Dedifferentiated amniotic fluid mesenchymal stem cell (primary cell): ENCODE results near the gene HSD17B8.

Experiments used
- DNase-seq: peaks from one replicate; pipeline ENCODE4 v3.0.0-alpha.2; 2016; ENCODE audit errors: extremely low spot score

HSD17B8 gene

DNA sequence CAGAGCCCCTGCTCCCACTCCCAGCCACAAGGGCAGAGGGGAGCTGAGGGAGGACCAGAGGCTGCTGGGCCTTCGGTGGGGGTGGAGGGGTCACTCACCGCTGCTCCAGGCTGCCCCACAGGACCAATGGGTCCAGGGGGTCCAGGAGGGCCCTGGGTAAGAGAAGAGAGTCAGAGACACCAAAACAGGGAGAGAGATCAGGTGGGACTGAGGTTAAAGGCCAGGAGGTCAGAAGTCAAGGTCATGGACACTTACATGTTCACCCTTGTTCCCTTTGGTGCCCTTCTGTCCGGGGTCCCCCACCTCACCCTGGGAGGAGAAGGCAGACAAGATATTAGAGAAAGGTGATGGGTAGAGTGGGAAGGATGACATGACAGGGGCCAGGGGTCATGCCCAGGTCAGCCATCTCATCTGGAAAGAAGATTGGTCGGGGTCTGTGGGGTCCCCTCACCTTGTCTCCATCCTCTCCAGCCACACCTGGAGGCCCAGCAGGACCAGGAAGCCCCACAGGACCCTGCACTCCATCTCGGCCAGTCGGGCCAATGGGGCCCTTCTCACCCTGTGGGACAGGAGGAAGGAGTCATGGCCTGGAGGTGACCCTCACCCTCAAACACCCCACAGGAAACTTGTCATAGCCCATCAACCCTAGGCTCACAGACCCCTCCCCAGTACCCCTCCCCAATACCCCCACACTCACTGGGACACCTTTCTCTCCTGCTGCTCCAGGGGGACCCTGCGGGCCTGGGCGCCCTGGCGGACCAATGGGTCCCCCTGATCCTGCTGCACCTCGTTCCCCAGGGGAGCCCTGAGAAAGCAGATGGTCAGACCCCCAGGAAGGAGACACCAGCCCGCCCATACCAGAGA, 33.2 kb upstream of the HSD17B8 start:
- no peak for DNase-seq

- DNase-seq: no peak
These were observed 32.4 kb upstream of the HSD17B8 start for GRCh38 chr6:33171880-33172687.

GRCh38 chr6:33172688-33173534, 31.5 kb upstream of the HSD17B8 start:
- peak; percentile 22 for DNase-seq

- no peak for DNase-seq
These were observed 30.8 kb upstream of the HSD17B8 start for GRCh38 chr6:33173535-33174180.

GRCh38 chr6:33174784-33175183, 29.7 kb upstream of the HSD17B8 start:
- DNase-seq: no peak

DNA sequence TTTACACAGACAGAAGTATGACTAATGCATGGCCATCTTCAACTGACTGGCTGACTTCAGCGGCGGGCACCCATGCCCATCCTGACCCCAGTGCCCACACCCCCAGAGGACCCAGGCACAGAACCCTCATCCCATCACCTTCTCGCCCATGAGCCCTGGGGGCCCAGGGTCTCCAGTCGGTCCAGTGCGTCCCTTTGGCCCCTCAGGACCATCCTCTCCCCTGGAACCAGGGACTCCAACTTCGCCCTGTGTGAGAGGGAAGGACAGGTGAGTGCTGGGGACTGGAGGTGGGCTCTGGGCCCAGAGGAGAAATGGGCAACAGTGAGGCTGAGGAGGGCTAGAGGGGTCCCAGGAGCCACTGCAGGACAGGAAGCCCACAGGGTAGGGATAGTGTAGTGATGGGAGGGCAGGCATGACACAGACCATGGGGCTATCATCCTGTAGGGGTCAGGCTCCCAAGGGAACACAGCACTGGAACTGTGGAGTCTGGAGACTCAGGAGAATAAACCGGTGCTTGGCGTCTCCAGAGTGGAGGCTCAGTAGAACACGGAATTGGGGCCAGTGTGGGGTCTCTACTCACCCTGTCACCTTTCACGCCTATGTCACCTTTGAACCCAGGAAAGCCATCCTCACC, 28.9 kb upstream of the HSD17B8 start:
- no peak for DNase-seq

DNA sequence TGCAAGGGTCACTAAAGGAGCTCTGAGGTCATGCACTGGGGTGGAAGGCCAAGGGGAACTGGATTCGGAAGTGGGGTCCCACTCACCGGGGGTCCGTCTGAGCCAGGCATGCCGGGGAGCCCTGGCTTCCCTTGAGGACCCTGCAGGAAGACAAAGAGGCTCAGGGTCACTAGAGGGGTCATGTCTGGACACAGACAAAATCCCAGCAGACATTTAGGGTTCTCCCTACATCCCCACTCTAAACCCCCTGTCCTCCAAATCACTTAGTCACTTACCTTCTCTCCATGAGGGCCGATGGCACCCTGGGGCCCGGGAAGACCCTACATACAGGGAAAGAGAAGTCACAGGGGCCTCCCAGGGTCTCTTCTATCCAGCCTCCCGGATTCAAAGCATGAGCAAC, 27.5 kb upstream of the HSD17B8 start:
- no peak for DNase-seq

- peak; percentile 68 for DNase-seq
These were observed 26.7 kb upstream of the HSD17B8 start for GRCh38 chr6:33177552-33178446.

GRCh38 chr6:33178755-33179475, 25.5 kb upstream of the HSD17B8 start:
- no peak for DNase-seq

DNA sequence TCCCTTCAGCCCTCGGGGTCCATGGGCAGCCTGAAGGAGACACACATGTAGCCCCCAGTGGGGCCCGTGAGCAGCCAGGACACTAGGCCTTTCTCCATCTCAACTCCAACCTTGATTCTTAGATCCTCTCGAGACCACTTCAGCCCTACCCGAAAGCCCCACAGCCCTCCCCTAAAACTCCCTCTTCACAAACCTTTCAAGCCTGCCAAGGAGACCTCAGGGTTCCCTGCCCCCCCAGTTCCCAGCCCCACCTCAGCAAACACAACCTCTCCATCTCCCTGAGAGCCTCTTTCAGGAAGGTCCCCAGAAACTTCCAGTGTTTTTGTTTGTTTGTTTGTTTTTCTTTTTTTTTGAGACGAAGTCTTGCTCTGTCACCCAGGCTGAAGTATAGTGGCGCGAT, 23.3 kb upstream of the HSD17B8 start:
- no peak for DNase-seq

DNA sequence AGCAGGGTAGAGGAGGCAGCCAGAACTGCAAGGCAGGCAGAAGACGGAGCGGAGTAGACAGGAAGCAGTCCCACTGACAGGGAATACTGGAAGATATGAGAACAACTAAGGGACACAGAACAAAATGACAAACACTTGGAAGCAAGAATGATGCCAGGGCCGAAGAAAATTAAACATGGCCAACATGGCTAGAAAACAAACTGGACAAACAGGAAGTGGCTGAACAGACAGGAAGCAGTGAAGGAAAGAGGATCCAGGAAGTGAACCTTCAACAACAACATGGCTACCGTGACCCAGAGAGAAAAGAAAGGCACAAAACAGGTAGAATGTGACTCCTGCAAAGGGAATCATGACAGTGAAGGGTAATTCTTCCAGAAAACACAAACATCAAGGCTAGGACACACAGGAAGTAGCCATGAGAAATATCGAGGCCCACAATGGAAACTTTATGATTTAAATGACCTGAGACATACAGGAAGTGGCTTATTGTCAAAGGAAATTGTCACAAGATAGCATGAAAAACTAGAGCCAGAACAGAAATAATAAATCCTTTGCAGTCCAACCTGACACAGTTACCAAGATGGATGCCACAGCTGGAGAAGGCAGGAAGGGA, 21.3 kb upstream of the HSD17B8 start:
- DNase-seq: no peak

GRCh38 chr6:33185190-33185589, 19.3 kb upstream of the HSD17B8 start:
- DNase-seq: no peak

DNA sequence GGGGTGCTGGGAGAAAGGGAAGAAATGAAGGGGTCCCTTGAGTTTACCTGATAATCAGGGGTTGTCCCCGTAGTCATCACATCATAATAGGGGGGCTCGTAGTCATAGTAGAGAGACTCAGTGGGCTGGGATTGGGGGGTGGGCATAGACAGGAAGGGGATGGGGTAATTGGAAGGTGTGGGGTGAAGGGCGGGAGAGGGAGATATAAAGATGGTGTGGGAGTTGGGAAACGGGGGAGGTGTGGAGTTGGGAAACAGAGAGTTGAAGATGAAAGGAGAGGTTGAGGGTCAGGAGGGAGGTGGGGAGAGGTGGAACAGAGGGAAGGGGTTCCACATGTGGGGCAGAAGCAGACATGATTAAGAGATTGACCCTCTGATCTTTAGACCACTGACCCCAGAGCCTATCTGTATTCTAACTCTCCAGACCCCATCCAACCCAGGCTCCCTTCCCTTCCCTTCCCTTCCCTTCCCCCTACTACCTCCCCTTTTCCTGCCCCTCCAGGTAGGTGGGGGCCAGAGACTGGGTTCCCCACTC, 18.7 kb upstream of the HSD17B8 start:
- DNase-seq: no peak

- DNase-seq: no peak
These were observed 16.6 kb upstream of the HSD17B8 start for GRCh38 chr6:33187809-33188208.

DNA sequence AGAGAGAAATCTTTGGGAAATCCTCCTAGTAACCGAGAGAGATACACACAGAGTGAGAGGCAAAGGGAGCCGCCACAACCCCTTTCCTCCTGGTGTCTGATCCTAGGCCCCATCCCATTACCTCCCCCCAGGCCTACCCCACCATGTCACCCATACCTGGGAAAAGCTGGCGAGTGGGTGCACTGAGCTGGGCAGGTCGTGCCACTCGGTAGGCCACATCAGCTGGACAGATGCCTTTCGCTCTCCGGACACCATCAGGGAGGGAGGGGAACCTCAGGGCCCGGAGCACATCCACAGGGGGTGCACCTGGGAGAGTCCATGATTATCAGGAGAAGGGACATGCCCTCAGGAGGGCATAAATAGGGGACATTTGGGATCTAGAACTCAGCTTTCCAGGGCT, 15.3 kb upstream of the HSD17B8 start:
- no peak for DNase-seq

DNA sequence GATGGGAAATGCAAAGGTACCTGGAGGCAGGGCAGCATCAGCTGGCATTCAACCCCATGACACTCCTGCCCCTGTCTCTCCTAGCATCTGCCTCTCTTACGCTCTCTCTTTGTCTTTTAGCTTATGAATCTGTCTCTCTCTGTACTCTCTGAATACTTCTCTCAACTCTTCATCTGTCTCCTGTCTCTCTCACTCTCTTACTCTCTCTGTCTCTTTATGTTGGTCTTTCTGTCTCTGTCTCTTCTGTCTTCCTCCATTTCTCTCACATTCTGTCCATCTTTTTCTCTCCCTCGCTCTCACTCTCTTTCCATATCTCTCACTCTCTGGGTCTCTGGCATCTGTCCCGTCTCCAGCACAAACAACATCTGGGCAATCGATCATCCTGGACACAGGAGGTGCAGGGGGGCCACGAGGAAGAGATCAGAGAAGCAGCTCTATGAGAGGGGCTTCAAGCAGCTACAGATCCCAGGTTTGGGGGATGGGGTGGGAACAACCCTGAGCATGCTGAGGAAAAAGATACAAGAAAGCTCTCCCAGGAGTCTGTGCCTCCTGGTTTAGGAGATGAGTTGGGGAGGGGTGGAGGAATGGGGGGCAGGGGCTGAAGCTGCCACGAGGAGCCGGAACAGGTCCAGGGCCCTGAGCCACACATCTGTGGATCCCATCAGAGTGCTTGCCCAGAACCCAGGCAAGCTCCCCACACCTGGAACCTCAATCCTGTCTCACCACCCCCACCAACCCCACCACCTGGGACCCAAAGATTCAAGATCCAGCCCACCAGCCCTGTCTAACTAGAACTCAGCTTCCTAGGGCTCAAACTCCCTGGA, 14.6 kb upstream of the HSD17B8 start:
- DNase-seq: no peak

DNA sequence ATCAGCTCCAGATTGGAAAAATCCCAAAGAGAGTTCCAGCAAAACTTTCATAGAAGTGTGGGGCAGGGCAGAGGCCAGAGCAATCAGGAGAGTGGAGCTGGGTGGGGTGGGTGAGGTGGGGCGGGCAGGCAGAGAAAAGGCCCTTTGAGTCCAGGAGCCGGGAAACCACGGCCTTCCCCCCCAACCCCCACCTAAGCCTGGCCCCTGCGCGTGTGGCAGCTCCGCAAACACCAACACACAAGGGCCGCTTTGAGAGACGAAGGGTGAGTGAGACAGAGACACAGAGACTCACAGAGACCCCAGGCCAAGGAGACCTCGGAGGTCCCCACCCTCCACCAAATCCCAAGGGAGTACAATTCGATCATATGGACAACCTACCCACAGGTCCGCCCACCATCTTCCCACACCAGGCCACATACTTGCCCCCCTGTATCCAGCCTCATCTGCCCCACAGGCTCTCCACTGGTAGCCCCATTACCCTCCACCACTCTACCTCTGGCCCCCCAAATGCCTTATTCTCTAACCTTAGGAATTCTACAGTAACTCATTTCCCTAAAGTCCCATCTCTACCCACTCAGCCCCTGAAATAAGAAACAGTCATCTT, 13.8 kb upstream of the HSD17B8 start:
- no peak for DNase-seq
